Central memory CD8-positive, alpha-beta T cell (primary cell): ENCODE data around the gene PYGO2.

Experiments
- ATAC-seq: fragments of 150-1000 bp; cut with Tn5 transposase; replicated peaks from 2 replicates; pipeline ENCODE4 v1.10.0; 2022; ENCODE audit warnings: mild to moderate bottlenecking, moderate FRiP score, moderate number of reproducible peaks; ENCODE audit not compliant: poor library complexity, severe bottlenecking; ENCODE audit errors: extremely low read depth
- DNase-seq, 2 donors: peaks; one replicate each; pipeline ENCODE4 v3.0.0; 2021; ENCODE audit warnings: low spot score in 2 of 2
- H3K27ac Mint-ChIP-seq: one replicate; pipeline ENCODE4 v1.8.0; 2022; ENCODE audit warnings: low read depth, mild to moderate bottlenecking, moderate library complexity, mixed read lengths
- H3K27me3 Mint-ChIP-seq: one replicate; pipeline ENCODE4 v1.8.0; 2022; ENCODE audit warnings: mixed read lengths
- H3K36me3 Mint-ChIP-seq: one replicate; pipeline ENCODE4 v1.8.0; 2022; ENCODE audit warnings: mild to moderate bottlenecking, moderate library complexity, mixed read lengths; ENCODE audit not compliant: insufficient read depth
- H3K4me1 Mint-ChIP-seq: one replicate; pipeline ENCODE4 v1.8.0; 2022; ENCODE audit warnings: mixed read lengths
- H3K4me3 Mint-ChIP-seq: one replicate; pipeline ENCODE4 v1.8.0; 2022; ENCODE audit warnings: mild to moderate bottlenecking, moderate library complexity, mixed read lengths
- H3K9me3 Mint-ChIP-seq: one replicate; pipeline ENCODE4 v1.8.0; 2022; ENCODE audit warnings: mixed read lengths

The PYGO2 gene

DNA sequence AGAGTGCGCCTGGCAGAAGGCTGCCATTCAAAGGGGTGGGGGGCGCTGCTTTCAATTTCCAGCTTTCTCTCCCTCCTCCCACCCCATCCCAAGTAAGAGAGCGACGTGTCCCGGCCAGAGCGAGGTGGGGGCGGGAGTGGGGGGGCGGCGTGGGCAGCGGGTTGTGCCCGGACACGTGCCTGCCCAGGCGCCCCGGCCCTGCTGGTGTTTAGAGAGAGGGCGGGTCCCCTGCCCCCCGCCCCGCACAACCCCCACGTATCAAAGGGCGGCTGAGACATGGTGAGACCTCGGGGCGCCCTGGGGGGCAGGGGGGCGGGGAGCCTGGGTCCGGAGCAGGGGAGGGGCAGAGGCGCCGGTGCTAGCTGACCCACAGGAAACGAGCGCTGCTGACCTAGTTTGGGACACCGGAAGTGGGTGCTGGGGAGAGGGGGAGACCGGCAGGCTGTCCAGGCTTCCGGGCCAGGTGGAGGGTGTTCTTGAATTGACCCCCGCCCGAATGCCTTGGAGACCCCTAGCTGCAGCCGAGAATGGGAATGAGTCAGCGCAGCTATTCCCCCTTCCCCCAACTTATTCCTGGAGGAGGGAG is 42.3 kb upstream of the PYGO2 start:
- DNase-seq = no peak
- no peaks in the 10 kb centered on the region for H3K9me3 Mint-ChIP-seq
- peaks cover 62% of the 10 kb centered on the region for H3K4me1 Mint-ChIP-seq
- peak overlapping the region; percentile 94 for H3K4me3 Mint-ChIP-seq
- ATAC-seq = no peak
- peak overlapping the region; percentile 92 for H3K27ac Mint-ChIP-seq
- peaks cover 10% of the 10 kb centered on the region for H3K36me3 Mint-ChIP-seq
- no peaks in the 10 kb centered on the region for H3K27me3 Mint-ChIP-seq

GRCh38 chr1:155003227-155003765 is 41.7 kb upstream of the PYGO2 start:
- H3K36me3 Mint-ChIP-seq = peaks cover 10% of the 10 kb centered on the region
- peak overlapping the region; percentile 94 for H3K4me3 Mint-ChIP-seq
- ATAC-seq (no peak), DNase-seq (no peak)
- no peaks in the 10 kb centered on the region for H3K27me3 Mint-ChIP-seq
- H3K4me1 Mint-ChIP-seq = peaks cover 58% of the 10 kb centered on the region
- H3K9me3 Mint-ChIP-seq = no peaks in the 10 kb centered on the region
- H3K27ac Mint-ChIP-seq = peak overlapping the region; percentile 92

DNA sequence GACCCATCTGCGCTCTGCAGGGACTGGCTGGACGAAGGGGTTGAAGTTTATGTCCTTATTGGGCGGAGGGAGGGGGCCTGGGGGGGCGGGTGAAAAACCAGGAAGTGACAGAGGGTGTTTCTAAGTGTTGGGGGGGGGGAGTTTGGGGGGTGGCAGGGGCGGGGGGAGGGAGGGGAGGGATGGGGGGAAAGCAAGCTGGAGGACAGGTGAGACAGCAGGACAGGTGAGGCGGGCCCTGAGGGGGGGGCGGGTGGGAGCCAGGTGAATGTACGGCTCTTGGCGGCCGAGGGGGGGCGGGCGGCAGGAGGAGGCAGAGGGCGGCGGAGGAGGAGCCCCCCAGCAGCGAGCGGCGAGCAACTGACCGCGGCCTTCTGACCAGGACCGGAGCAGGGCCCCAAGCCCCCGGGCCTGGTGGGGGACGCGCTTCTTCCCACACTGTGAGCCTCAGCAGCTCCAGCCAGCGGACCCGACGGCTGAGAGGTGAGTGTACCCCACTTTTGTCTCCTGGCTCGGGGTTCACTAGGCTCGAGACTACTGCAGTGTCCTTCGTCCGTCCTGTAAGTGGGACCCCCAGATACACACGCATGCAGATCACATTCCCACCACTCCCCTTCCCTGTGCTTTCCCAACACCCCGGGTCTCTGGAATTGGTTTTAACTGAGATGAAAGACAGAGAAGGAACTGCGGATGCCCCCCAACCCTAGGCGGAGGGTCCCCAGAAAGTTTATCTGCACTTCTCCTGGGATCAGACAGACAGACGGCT is 41.1 kb upstream of the PYGO2 start, which contains the start of gene ZBTB7B:
Gene ZBTB7B (plus strand): TSS at position 339 of the 763 bp plus-strand sequence. CDS start 11,859 bp downstream, outside the sequence.
- peak within 1 kb of the TSS; percentile 92 for H3K27ac Mint-ChIP-seq
- H3K4me3 Mint-ChIP-seq = peak within 1 kb of the TSS; percentile 94
- ATAC-seq (peak; percentile 7), DNase-seq (no peak)
- H3K36me3 Mint-ChIP-seq = peaks cover 10% of the 10 kb centered on the region
- H3K9me3 Mint-ChIP-seq = no peaks in the 10 kb centered on the region
- H3K27me3 Mint-ChIP-seq = no peaks in the 10 kb centered on the region
- H3K4me1 Mint-ChIP-seq = peaks cover 55% of the 10 kb centered on the region

GRCh38 chr1:155001675-155002463 is 40.3 kb upstream of the PYGO2 start:
- peak; percentile 88 to 94 for DNase-seq
- Mint-ChIP-seq H3K27ac (peak overlapping the region; percentile 54), H3K4me1 (peaks cover 57% of the 10 kb centered on the region), H3K4me3 (peak overlapping the region; percentile 94), H3K9me3 (no peaks in the 10 kb centered on the region), H3K27me3 (no peaks in the 10 kb centered on the region), H3K36me3 (peaks cover 10% of the 10 kb centered on the region)
- peak; percentile 82 for ATAC-seq

DNA sequence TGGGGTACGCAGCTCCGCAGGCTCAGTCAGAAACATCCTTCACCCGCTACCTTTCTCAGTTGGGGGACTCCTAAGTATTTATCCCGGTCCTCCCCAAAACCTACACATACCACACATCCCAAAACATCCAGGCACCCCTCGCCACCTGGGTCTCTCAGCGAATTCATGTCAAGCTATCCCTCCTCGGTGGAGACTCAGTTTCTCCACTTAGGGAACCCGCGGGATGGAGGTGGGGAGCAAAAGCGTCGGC is 39.8 kb upstream of the PYGO2 start:
- H3K27ac Mint-ChIP-seq = peak overlapping the region; percentile 54
- H3K27me3 Mint-ChIP-seq = no peaks in the 10 kb centered on the region
- H3K4me3 Mint-ChIP-seq = peak overlapping the region; percentile 94
- peaks cover 52% of the 10 kb centered on the region for H3K4me1 Mint-ChIP-seq
- peaks cover 10% of the 10 kb centered on the region for H3K36me3 Mint-ChIP-seq
- H3K9me3 Mint-ChIP-seq = no peaks in the 10 kb centered on the region
- DNase-seq = no peak
- no peak for ATAC-seq

GRCh38 chr1:155000726-155001424 is 39.3 kb upstream of the PYGO2 start:
- no peaks in the 10 kb centered on the region for H3K27me3 Mint-ChIP-seq
- peak; percentile 52 to 53 for DNase-seq
- no peaks in the 10 kb centered on the region for H3K9me3 Mint-ChIP-seq
- peak overlapping the region; percentile 54 for H3K27ac Mint-ChIP-seq
- peaks cover 47% of the 10 kb centered on the region for H3K4me1 Mint-ChIP-seq
- H3K36me3 Mint-ChIP-seq = peaks cover 10% of the 10 kb centered on the region
- H3K4me3 Mint-ChIP-seq = peak overlapping the region; percentile 94
- ATAC-seq = peak; percentile 20

- H3K27me3 Mint-ChIP-seq = no peaks in the 10 kb centered on the region
- no peak for DNase-seq
- peak overlapping the region; percentile 54 for H3K27ac Mint-ChIP-seq
- peak overlapping the region; percentile 94 for H3K4me3 Mint-ChIP-seq
- peaks cover 42% of the 10 kb centered on the region for H3K4me1 Mint-ChIP-seq
- H3K9me3 Mint-ChIP-seq = no peaks in the 10 kb centered on the region
- ATAC-seq = no peak
- peaks cover 10% of the 10 kb centered on the region for H3K36me3 Mint-ChIP-seq
These were observed 38.8 kb upstream of the PYGO2 start for GRCh38 chr1:155000411-155000725.

GRCh38 chr1:154999571-155000410 is 38.2 kb upstream of the PYGO2 start:
- Mint-ChIP-seq H3K36me3 (peaks cover 9% of the 10 kb centered on the region), H3K9me3 (no peaks in the 10 kb centered on the region), H3K4me3 (peak overlapping the region; percentile 94), H3K27ac (peak overlapping the region; percentile 54), H3K27me3 (no peaks in the 10 kb centered on the region), H3K4me1 (peaks cover 40% of the 10 kb centered on the region)
- ATAC-seq = no peak
- no peak for DNase-seq

GRCh38 chr1:154998818-154999570 is 37.4 kb upstream of the PYGO2 start:
- Mint-ChIP-seq H3K27ac (peak overlapping the region; percentile 54), H3K9me3 (no peaks in the 10 kb centered on the region), H3K27me3 (no peaks in the 10 kb centered on the region), H3K4me3 (peak overlapping the region; percentile 94), H3K36me3 (peaks cover 10% of the 10 kb centered on the region), H3K4me1 (peaks cover 33% of the 10 kb centered on the region)
- ATAC-seq (no peak), DNase-seq (peak in 1 of 2 donors; percentile 41)

- no peak overlapping the region for H3K4me3 Mint-ChIP-seq
- ATAC-seq (no peak), DNase-seq (no peak)
- no peaks in the 10 kb centered on the region for H3K9me3 Mint-ChIP-seq
- H3K27me3 Mint-ChIP-seq = no peaks in the 10 kb centered on the region
- H3K36me3 Mint-ChIP-seq = peaks cover 10% of the 10 kb centered on the region
- no peak overlapping the region for H3K27ac Mint-ChIP-seq
- H3K4me1 Mint-ChIP-seq = peaks cover 26% of the 10 kb centered on the region
These were observed 36.7 kb upstream of the PYGO2 start for GRCh38 chr1:154998201-154998780.
